PC-9 (cell line): ENCODE data around the gene AMOT. TPM values are rescaled to one million over a fixed set of nuclear protein-coding genes. Genes with fewer than 3 reads are reported as not detected.

Experiments used
- BruUV-seq: library from RNA; stranded (reverse); fragments of 400-500 nt; replicated peaks from 2 replicates; lab custom pipeline; 2021; lab: Mats Ljungman, UMichigan
- CTCF ChIA-PET: fragments of 300-600 bp; sonication (Branson Sonifier 250); formaldehyde crosslinking; loops from one replicate; lab custom pipeline; 2022; ENCODE audit warnings: antibody characterized with exemption; lab: Charles Lee
- POLR2A ChIA-PET: fragments of 300-600 bp; sonication (Branson Sonifier 250); formaldehyde crosslinking; loops from one replicate; lab custom pipeline; 2022; ENCODE audit warnings: antibody characterized with exemption; ENCODE audit not compliant: unreplicated experiment; lab: Charles Lee
- DNase-seq, 2 experiments: peaks; one replicate each; pipeline versions ENCODE4 v3.0.0 to v3.0.0-alpha.2; 2015 to 2022; ENCODE audit warnings: mixed read lengths in 1 of 2
- H2AFZ ChIP-seq: fragments of 200-600 bp; sonication (generic); 2 replicates; pipeline ENCODE4 v1.8.1; 2017; ENCODE audit warnings: antibody characterized with exemption
- H3F3A ChIP-seq: fragments of 200-600 bp; sonication (generic); 2 replicates; pipeline ENCODE4 v1.8.1; 2017; ENCODE audit warnings: antibody characterized with exemption, mild to moderate bottlenecking, low read depth; ENCODE audit not compliant: insufficient read depth
- H3K27ac ChIP-seq: fragments of 200-600 bp; sonication (generic); 2 replicates; pipeline ENCODE4 v1.6.1; 2016; ENCODE audit warnings: mixed run types
- H3K27me3 ChIP-seq: fragments of 200-600 bp; sonication (generic); 2 replicates; pipeline ENCODE4 v1.6.1; 2016; ENCODE audit warnings: low read depth, mixed run types; ENCODE audit not compliant: insufficient read depth
- H3K36me3 ChIP-seq: fragments of 200-600 bp; sonication (generic); 2 replicates; pipeline ENCODE4 v1.6.1; 2016; ENCODE audit warnings: low read depth, mixed run types
- H3K4me1 ChIP-seq: fragments of 200-600 bp; sonication (generic); replicated peaks from 2 replicates; pipeline ENCODE4 v1.6.1; 2016; ENCODE audit warnings: mixed run types; ENCODE audit not compliant: insufficient read depth
- H3K4me2 ChIP-seq: fragments of 200-600 bp; sonication (generic); 2 replicates; pipeline ENCODE4 v1.6.1; 2017; ENCODE audit warnings: mixed run types
- H3K4me3 ChIP-seq: fragments of 200-600 bp; sonication (generic); 2 replicates; pipeline ENCODE4 v1.6.1; 2016; ENCODE audit warnings: mixed run types
- H3K79me2 ChIP-seq: fragments of 200-600 bp; sonication (generic); 2 replicates; pipeline ENCODE4 v1.6.1; 2017; ENCODE audit warnings: low read depth, mixed run types
- H3K9me2 ChIP-seq: fragments of 200-600 bp; sonication (generic); 2 replicates; pipeline ENCODE4 v1.8.1; 2017; ENCODE audit warnings: mild to moderate bottlenecking; ENCODE audit not compliant: insufficient read depth
- H3K9me3 ChIP-seq: fragments of 200-600 bp; sonication (generic); 2 replicates; pipeline ENCODE4 v1.8.1; 2016; ENCODE audit warnings: low read depth; ENCODE audit not compliant: insufficient read depth
- H4K20me1 ChIP-seq: fragments of 200-600 bp; sonication (generic); 2 replicates; pipeline ENCODE4 v1.8.1; 2017; ENCODE audit not compliant: insufficient read depth
- EZH2 ChIP-seq: fragments of 200-600 bp; sonication (generic); IDR thresholded peaks from 2 replicates; pipeline ENCODE4 v1.8.0; 2017; ENCODE audit warnings: antibody characterized with exemption, low read depth
- intact Hi-C: fragments of 100-400 bp; cut with micrococcal nuclease; formaldehyde crosslinking; loops from one replicate; pipeline ENCODE4 v1.10.0; 2022; ENCODE audit not compliant: unreplicated experiment
- total RNA-seq: library from RNA; stranded (reverse); gene quantifications from 2 replicates; pipeline ENCODE4 v1.2.3, GENCODE V29; 2021
- TF ChIP-seq, protein P1 (sequence below): fragments of 200-600 bp; sonication (generic); conservative IDR thresholded peaks from 2 replicates; pipeline ENCODE4 v1.6.1; 2017; ENCODE audit warnings: mixed run types, antibody characterized with exemption, mild to moderate bottlenecking, moderate library complexity

The AMOT gene
- total RNA-seq, 1 experiment from 2014 or later: 88.0 TPM

DNA sequence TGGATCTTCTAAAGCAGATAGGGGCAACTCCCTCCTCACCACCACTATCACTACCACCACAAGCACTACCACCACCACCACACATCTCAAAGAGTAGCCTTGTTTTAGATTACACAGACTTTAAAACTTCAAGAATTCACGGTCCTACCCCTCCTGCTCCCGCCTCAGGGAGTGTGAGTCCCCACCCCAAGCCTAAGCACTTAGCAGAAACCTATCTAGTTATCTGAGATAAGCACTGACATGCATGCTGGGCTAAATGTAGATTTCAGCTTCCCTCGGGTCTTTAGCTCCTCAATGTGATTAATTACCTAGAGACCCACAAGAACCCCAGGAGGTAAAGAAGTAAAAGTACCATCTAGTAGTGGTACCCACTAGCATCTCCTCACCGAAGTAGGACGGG lies 775 bp downstream of the AMOT start:
- intact Hi-C loops: loop anchor here (1.0 to 5.0 kb wide), 3 partner anchors 20 to 127 kb away; no protein-coding TSS in a partner anchor
- 0 out of 2 replicates have a peak overlapping the region, but pooled peaks have one; percentile 24 for H3K27ac ChIP-seq
- TF ChIP-seq, protein P1, sequence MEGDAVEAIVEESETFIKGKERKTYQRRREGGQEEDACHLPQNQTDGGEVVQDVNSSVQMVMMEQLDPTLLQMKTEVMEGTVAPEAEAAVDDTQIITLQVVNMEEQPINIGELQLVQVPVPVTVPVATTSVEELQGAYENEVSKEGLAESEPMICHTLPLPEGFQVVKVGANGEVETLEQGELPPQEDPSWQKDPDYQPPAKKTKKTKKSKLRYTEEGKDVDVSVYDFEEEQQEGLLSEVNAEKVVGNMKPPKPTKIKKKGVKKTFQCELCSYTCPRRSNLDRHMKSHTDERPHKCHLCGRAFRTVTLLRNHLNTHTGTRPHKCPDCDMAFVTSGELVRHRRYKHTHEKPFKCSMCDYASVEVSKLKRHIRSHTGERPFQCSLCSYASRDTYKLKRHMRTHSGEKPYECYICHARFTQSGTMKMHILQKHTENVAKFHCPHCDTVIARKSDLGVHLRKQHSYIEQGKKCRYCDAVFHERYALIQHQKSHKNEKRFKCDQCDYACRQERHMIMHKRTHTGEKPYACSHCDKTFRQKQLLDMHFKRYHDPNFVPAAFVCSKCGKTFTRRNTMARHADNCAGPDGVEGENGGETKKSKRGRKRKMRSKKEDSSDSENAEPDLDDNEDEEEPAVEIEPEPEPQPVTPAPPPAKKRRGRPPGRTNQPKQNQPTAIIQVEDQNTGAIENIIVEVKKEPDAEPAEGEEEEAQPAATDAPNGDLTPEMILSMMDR: no peak
- no peak for TF ChIP-seq EZH2
- peak overlapping the region; percentile 98; the same call in 1 of the 2 replicates for H2AFZ ChIP-seq
- BruUV-seq: no TSS peak
- H3F3A ChIP-seq: no peaks in the 10 kb centered on the region; the same call in 1 of the 2 replicates
- peak overlapping the region; percentile 85 for H3K4me3 ChIP-seq
- ChIA-PET POLR2A (no interaction called here), CTCF (no interaction called here)
- H3K36me3 ChIP-seq: peaks cover 5% of the 10 kb centered on the region; the same call in 1 of the 2 replicates
- H4K20me1 ChIP-seq: no peaks in the 10 kb centered on the region
- H3K4me1 ChIP-seq: peaks cover 40% of the 10 kb centered on the region
- no peak for DNase-seq
- no peaks in the 10 kb centered on the region for H3K9me3 ChIP-seq
- peak overlapping the region; percentile 91 for H3K4me2 ChIP-seq
- peaks cover 45% of the 10 kb centered on the region for H3K79me2 ChIP-seq
- no peaks in the 10 kb centered on the region; the same call in 1 of the 2 replicates for H3K9me2 ChIP-seq
- H3K27me3 ChIP-seq: no peaks in the 10 kb centered on the region

DNA sequence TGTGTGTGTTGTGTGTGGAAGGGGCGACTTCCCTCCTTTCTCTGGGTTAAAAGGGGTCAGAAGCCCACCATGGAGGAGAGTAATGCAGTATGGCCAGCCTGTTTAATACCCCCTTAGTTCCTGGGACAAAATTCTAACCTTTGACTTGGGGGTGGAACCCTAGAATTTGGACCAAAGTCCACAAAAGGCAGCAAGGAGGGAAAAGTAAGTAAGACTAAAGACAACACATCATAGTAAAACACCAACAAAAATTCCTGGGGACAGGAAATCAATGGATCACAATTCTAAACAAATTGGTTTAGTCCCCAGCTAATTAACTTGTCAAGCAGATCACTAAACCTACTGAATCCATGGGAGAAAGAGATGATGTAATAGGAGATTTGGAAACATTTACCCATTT lies 3.1 kb downstream of the AMOT start:
- Histone ChIP-seq H3K9me2 (no peaks in the 10 kb centered on the region; the same call in 1 of the 2 replicates), H3K36me3 (peaks cover 5% of the 10 kb centered on the region; the same call in 1 of the 2 replicates), H2AFZ (no peak overlapping the region), H3K9me3 (no peaks in the 10 kb centered on the region), H3K4me2 (peak overlapping the region; percentile 91), H3K4me1 (peaks cover 51% of the 10 kb centered on the region), H3K27me3 (no peaks in the 10 kb centered on the region), H3K79me2 (peaks cover 55% of the 10 kb centered on the region), H4K20me1 (no peaks in the 10 kb centered on the region), H3K4me3 (no peak overlapping the region), H3K27ac (no peak overlapping the region), H3F3A (peaks cover 12% of the 10 kb centered on the region)
- TF ChIP-seq, protein P1: no peak
- no peak for TF ChIP-seq EZH2
- POLR2A ChIA-PET: no interaction called here
- CTCF ChIA-PET: no interaction called here
- no peak for DNase-seq
- intact Hi-C loops: no loop called here
- BruUV-seq: no TSS peak

DNA sequence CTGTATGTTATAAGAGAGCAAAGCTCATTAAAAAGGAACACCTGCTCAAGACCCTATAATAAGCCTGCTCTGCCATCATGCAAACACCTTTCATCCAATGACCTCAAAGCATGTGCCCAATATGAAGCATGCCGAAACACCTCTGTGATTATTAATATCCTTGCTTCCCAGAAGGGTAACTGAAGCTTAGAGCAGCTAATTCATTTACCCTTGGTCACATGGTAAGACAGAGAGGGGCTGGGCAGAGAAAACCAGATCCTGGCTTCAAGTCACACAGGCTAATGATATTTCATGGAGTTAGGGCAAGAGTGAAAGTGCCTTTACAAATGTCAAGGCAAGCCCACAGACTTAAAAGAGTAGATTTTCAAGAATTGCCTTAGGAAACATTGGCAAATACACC lies 5.6 kb downstream of the AMOT start:
- no peak for DNase-seq
- peaks cover 23% of the 10 kb centered on the region for H3F3A ChIP-seq
- POLR2A ChIA-PET: interaction anchor here (0.6 kb wide), 1 partner anchor 15 kb away, joined by 5 read pairs; no protein-coding TSS in a partner anchor
- no peaks in the 10 kb centered on the region; the same call in 1 of the 2 replicates for H3K9me2 ChIP-seq
- H3K4me1 ChIP-seq: peaks cover 66% of the 10 kb centered on the region
- no peak overlapping the region for H3K4me3 ChIP-seq
- no TSS peak for BruUV-seq
- H3K4me2 ChIP-seq: peak overlapping the region; percentile 70; the same call in 1 of the 2 replicates
- CTCF ChIA-PET: no interaction called here
- H3K79me2 ChIP-seq: peaks cover 55% of the 10 kb centered on the region
- no peak overlapping the region for H2AFZ ChIP-seq
- H4K20me1 ChIP-seq: no peaks in the 10 kb centered on the region
- H3K27me3 ChIP-seq: no peaks in the 10 kb centered on the region
- intact Hi-C loops: no loop called here
- H3K9me3 ChIP-seq: no peaks in the 10 kb centered on the region
- peaks cover 5% of the 10 kb centered on the region; the same call in 1 of the 2 replicates for H3K36me3 ChIP-seq
- H3K27ac ChIP-seq: no peak overlapping the region
- TF ChIP-seq EZH2: no peak
- TF ChIP-seq, protein P1: no peak
